HG03575 (cell line): Measurements from ENCODE around the gene S100A10.

Experiments
- ATAC-seq: cut with Tn5 transposase; IDR thresholded peaks from one replicate; pipeline ENCODE4 v1.9.1; 2021; ENCODE audit not compliant: unreplicated experiment, insufficient number of reproducible peaks, low FRiP score; ENCODE audit errors: extremely low read depth

The S100A10 gene

GRCh38 chr1:151993734-151994496 is at the start of gene S100A10:
TSS of gene S100A10 (minus strand) at chr1:151993859. CDS start at chr1:151986230, 7,629 bp downstream.
- no peak for ATAC-seq

GRCh38 chr1:152042030-152042429 is 48.4 kb upstream of the S100A10 start:
- no peak for ATAC-seq

GRCh38 chr1:152039886-152040285 is 46.2 kb upstream of the S100A10 start:
- no peak for ATAC-seq

- no peak for ATAC-seq
Observed at GRCh38 chr1:152039461-152039860, 45.8 kb upstream of the S100A10 start.

GRCh38 chr1:152038871-152039270 is 45.2 kb upstream of the S100A10 start:
- no peak for ATAC-seq

- no peak for ATAC-seq
Observed at GRCh38 chr1:152036267-152037216, 42.9 kb upstream of the S100A10 start, which contains the start of gene S100A11. TSS of gene S100A11 (minus strand) at chr1:152037004. CDS start at chr1:152036915, 89 bp downstream.

GRCh38 chr1:152035539-152036266 is 42.0 kb upstream of the S100A10 start:
- ATAC-seq: no peak

- ATAC-seq: no peak
Observed at GRCh38 chr1:152034654-152035538, 41.2 kb upstream of the S100A10 start.

GRCh38 chr1:152034324-152034653 is 40.6 kb upstream of the S100A10 start:
- ATAC-seq: no peak

- ATAC-seq: no peak
Observed at GRCh38 chr1:152029929-152030211, 36.2 kb upstream of the S100A10 start.

- ATAC-seq: no peak
Observed at GRCh38 chr1:152029144-152029928, 35.7 kb upstream of the S100A10 start.

- ATAC-seq: no peak
Observed at GRCh38 chr1:152026895-152027294, 33.2 kb upstream of the S100A10 start.

GRCh38 chr1:152024223-152024622 is 30.6 kb upstream of the S100A10 start:
- no peak for ATAC-seq

GRCh38 chr1:152023221-152023620 is 29.6 kb upstream of the S100A10 start:
- ATAC-seq: no peak

- ATAC-seq: no peak
Observed at GRCh38 chr1:152022474-152022873, 28.8 kb upstream of the S100A10 start.

- no peak for ATAC-seq
Observed at GRCh38 chr1:152021569-152021968, 27.9 kb upstream of the S100A10 start.

- no peak for ATAC-seq
Observed at GRCh38 chr1:152020849-152021248, 27.2 kb upstream of the S100A10 start.

GRCh38 chr1:152018537-152018936 is 24.9 kb upstream of the S100A10 start:
- ATAC-seq: no peak
